HG03103 (cell line): ENCODE data around the gene GRIP1.
A peak's percentile ranks its signal among the peaks of the same experiment; 100 is the strongest.

Source experiments
- ATAC-seq: cut with Tn5 transposase; IDR thresholded peaks from one replicate; pipeline ENCODE4 v1.9.1; 2021; ENCODE audit warnings: low read depth; ENCODE audit not compliant: unreplicated experiment

The GRIP1 gene

GRCh38 chr12:66661357-66661756, 17.5 kb downstream of the GRIP1 start:
- ATAC-seq: no peak

- no peak for ATAC-seq
Observed at GRCh38 chr12:66653796-66654195, 25.1 kb downstream of the GRIP1 start.

- ATAC-seq: no peak
Observed at GRCh38 chr12:66648033-66648735, 30.7 kb downstream of the GRIP1 start.

- ATAC-seq: no peak
Observed at GRCh38 chr12:66647034-66647691, 31.7 kb downstream of the GRIP1 start.

- no peak for ATAC-seq
Observed at GRCh38 chr12:66644151-66644550, 34.7 kb downstream of the GRIP1 start.

- ATAC-seq: no peak
Observed at GRCh38 chr12:66640691-66641460, 38.0 kb downstream of the GRIP1 start.

- ATAC-seq: no peak
Observed at GRCh38 chr12:66638666-66639065, 40.2 kb downstream of the GRIP1 start.

GRCh38 chr12:66637699-66638301, 41.1 kb downstream of the GRIP1 start:
- ATAC-seq: no peak

GRCh38 chr12:66636771-66637170, 42.1 kb downstream of the GRIP1 start:
- no peak for ATAC-seq

GRCh38 chr12:66633676-66634075, 45.2 kb downstream of the GRIP1 start:
- no peak for ATAC-seq

- ATAC-seq: no peak
Observed at GRCh38 chr12:66629138-66629870, 49.6 kb downstream of the GRIP1 start.

GRCh38 chr12:66627988-66628317, 50.9 kb downstream of the GRIP1 start:
- no peak for ATAC-seq

- no peak for ATAC-seq
Observed at GRCh38 chr12:66627270-66627987, 51.4 kb downstream of the GRIP1 start.

- peak; percentile 45 for ATAC-seq
Observed at GRCh38 chr12:66624806-66625205, 54.1 kb downstream of the GRIP1 start.

GRCh38 chr12:66623455-66623854, 55.4 kb downstream of the GRIP1 start:
- ATAC-seq: no peak

GRCh38 chr12:66620688-66621087, 58.2 kb downstream of the GRIP1 start:
- ATAC-seq: no peak

GRCh38 chr12:66620026-66620425, 58.9 kb downstream of the GRIP1 start:
- ATAC-seq: no peak

- ATAC-seq: no peak
Observed at GRCh38 chr12:66617991-66618390, 60.9 kb downstream of the GRIP1 start.

- no peak for ATAC-seq
Observed at GRCh38 chr12:66612090-66612775, 66.6 kb downstream of the GRIP1 start.
